AG04449 (cell line): ENCODE data around the gene CALN1.

Experiments
- CTCF ChIA-PET: fragments of 350-600 bp; formaldehyde crosslinking; extraction: SDS; loops from one replicate; lab custom pipeline; 2021; ENCODE audit warnings: antibody characterized with exemption; lab: Yijun Ruan, JAX
- POLR2A ChIA-PET: fragments of 400-600, 350-600 bp; formaldehyde crosslinking; extraction: SDS; loops from one replicate; lab custom pipeline; 2020; ENCODE audit warnings: antibody characterized with exemption, inconsistent platforms; lab: Yijun Ruan, JAX
- DNase-seq: peaks from one replicate; pipeline ENCODE4 v3.0.0-alpha.2; 2010; ENCODE audit warnings: low read depth, low spot score
- H3K4me3 ChIP-seq: 2 replicates; pipeline ENCODE4 v1.5.1; 2011; ENCODE audit warnings: low read depth, mild to moderate bottlenecking, control low read depth, low read length
- TF ChIP-seq, protein P1 (sequence below): IDR thresholded peaks from one replicate; pipeline ENCODE4 v1.5.1; 2011; ENCODE audit warnings: mild to moderate bottlenecking, moderate library complexity, low read length, control low read depth, inconsistent platforms; ENCODE audit not compliant: insufficient read depth; ENCODE audit errors: missing control alignments

CALN1 gene

DNA sequence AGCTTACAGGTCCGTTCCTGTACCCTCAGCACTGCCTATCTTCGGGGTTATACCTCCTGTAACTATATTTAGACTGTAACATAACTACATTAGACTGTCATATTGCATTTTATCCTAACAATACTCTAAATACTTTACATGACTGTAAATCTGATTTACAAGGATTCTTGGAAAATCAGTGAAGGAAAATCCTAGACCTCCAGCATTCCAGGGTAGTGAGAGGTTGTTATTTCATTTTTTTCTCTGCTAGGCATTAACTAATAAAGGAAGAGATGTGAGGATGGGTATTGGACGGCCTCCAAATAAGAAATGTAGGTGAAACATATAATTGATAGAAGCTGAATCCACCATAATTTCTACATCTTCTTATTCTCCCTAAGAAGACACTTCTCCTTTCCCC lies 569.4 kb downstream of the CALN1 start:
- DNase-seq, result no peak
- TF ChIP-seq, protein P1, sequence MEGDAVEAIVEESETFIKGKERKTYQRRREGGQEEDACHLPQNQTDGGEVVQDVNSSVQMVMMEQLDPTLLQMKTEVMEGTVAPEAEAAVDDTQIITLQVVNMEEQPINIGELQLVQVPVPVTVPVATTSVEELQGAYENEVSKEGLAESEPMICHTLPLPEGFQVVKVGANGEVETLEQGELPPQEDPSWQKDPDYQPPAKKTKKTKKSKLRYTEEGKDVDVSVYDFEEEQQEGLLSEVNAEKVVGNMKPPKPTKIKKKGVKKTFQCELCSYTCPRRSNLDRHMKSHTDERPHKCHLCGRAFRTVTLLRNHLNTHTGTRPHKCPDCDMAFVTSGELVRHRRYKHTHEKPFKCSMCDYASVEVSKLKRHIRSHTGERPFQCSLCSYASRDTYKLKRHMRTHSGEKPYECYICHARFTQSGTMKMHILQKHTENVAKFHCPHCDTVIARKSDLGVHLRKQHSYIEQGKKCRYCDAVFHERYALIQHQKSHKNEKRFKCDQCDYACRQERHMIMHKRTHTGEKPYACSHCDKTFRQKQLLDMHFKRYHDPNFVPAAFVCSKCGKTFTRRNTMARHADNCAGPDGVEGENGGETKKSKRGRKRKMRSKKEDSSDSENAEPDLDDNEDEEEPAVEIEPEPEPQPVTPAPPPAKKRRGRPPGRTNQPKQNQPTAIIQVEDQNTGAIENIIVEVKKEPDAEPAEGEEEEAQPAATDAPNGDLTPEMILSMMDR, result no peak
- POLR2A ChIA-PET, result interaction anchor here (1.1 kb wide), 1 partner anchor 12 kb away, joined by 3 read pairs; no protein-coding TSS in a partner anchor
- H3K4me3 ChIP-seq, result no peak overlapping the region
- CTCF ChIA-PET, result interaction anchor here (0.7 kb wide), 1 partner anchor 8 kb away, joined by 3 read pairs; no protein-coding TSS in a partner anchor

DNA sequence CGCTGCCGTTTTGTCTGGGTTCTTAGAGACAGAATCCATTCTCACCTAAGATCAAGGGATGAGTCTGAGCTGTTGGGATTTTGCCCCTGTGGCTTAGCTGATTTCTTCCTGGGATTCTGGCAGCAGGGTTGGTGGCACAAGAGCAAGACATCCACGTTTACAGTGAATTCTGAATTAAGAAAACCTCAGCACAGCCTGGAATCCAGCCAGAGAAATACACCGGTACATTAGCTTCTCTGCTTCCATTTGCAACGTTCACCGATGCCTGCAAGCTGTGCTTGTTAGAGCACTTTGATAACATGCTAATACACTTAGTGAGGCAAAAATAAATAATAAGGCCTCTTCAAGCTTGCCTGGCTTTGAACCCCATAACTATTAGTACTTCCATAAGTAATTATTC lies 569.8 kb downstream of the CALN1 start:
- ChIA-PET CTCF (no interaction called here), POLR2A (interaction anchor here (1.1 kb wide), 1 partner anchor 12 kb away, joined by 3 read pairs; no protein-coding TSS in a partner anchor)
- no peak for DNase-seq
- TF ChIP-seq, protein P1, result no peak
- no peak overlapping the region for H3K4me3 ChIP-seq

DNA sequence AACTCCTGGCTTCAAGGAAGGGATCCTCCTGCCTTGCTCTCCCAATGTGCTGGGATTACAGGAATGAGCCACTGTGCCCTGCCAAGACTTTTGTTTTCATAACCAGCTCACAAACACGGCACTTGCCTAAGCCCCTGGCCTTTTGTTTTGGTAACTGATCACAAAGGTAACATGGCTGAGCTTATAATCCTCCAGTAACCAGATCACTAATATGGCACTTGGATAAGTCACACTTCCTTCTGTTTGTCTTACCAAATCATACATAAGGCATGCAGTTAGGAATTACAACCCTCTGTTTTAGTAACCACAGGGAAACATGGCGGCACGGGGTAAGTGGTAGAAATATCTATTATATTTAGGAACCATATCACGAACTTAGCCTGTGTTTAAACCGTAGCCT lies 577.1 kb downstream of the CALN1 start:
- TF ChIP-seq, protein P1, result no peak
- H3K4me3 ChIP-seq, result no peak overlapping the region
- peak; percentile 38 for DNase-seq
- ChIA-PET CTCF (interaction anchor here (1.2 kb wide), 1 partner anchor 8 kb away, joined by 3 read pairs; no protein-coding TSS in a partner anchor), POLR2A (interaction anchor here (0.7 kb wide), 1 partner anchor 9 kb away, joined by 4 read pairs; no protein-coding TSS in a partner anchor)

DNA sequence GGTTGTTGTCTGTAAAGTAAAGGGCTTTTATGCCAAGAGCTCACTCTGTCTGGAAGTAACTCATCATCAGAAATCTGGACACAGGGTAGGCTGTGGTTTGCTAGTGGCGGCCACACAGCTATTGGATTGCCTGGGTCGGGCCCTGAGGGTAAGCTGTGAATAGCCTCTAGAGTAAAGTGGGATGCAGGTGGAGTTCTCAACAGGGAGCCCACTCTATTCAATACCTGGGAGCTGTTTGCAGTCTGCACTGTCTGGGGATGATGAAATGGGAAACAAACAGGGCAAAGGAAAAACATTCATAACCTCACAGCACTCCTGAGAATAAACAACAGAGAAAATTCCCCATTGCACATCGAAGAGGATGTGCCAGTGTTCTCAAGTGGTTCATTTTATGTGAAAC lies 582.6 kb downstream of the CALN1 start:
- TF ChIP-seq, protein P1, result no peak
- no peak for DNase-seq
- no peak overlapping the region for H3K4me3 ChIP-seq
- ChIA-PET CTCF (no interaction called here), POLR2A (no interaction called here)

DNA sequence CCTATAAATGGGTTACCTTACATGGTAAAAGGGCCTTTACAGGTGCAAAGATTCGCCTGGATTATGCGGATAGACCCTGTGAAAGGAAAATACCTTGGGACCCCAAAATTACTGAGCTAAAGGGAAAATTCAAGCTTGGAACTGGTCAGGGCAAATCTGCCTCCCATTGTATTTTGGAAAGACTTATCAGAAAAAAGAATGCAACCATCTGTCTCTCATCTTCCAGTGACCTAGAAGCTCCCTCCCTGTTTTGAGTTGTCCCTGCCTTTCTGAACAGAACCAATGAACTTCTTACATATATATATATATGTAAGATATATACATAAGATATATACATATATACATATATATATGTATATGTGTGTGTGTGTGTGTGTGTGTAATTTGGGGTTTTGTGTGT lies 583.8 kb downstream of the CALN1 start:
- ChIA-PET POLR2A (no interaction called here), CTCF (no interaction called here)
- no peak for DNase-seq
- TF ChIP-seq, protein P1, result no peak
- H3K4me3 ChIP-seq, result no peak overlapping the region

DNA sequence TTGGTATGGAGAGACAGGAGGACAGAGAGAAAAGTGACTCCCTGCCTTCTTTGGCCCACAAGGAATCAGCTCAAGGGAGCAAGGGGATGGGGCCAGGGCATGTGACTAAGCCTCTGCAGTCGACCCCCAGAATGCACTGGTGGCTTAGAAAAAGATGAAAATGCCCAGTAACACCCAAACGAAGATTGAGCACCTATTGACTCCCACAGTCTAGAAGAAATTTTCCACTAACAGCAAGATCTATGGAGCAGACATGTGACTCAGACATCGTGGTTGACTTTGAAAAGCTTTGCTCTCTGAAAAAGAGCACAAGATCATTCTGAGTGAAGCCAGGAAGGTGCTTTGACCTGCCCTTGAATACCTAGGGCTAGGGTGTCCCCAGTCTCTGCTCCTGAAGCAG lies 586.0 kb downstream of the CALN1 start:
- POLR2A ChIA-PET, result interaction anchor here (1.0 kb wide), 1 partner anchor 9 kb away, joined by 4 read pairs; no protein-coding TSS in a partner anchor
- CTCF ChIA-PET, result no interaction called here
- TF ChIP-seq, protein P1, result no peak
- H3K4me3 ChIP-seq, result no peak overlapping the region
- DNase-seq, result no peak
